Endothelial cell of umbilical vein (primary cell): ENCODE results near the gene P2RY13. TPM values are rescaled to one million over a fixed set of nuclear protein-coding genes. Genes with fewer than 3 reads are reported as not detected.

ENCODE experiments used
- BruUV-seq: library from RNA; stranded (reverse); fragments of 400-500 nt; replicated peaks from 2 replicates; lab custom pipeline; 2021; lab: Mats Ljungman, UMichigan
- CTCF ChIA-PET: fragments of 300-600, 350-600 bp; sonication (Branson Sonifier 250); formaldehyde crosslinking; loops from one replicate; lab custom pipeline; 2021; ENCODE audit warnings: antibody characterized with exemption, inconsistent platforms; lab: Charles Lee
- POLR2A ChIA-PET: fragments of 300-600, 350-600 bp; sonication (Branson Sonifier 250); formaldehyde crosslinking; loops from one replicate; lab custom pipeline; 2021; ENCODE audit warnings: antibody characterized with exemption, inconsistent platforms; lab: Charles Lee
- DNase-seq: peaks from one replicate; pipeline ENCODE4 v3.0.0-alpha.2; 2011; ENCODE audit warnings: low read depth, low spot score
- FAIRE-seq: peaks from 2 replicates; lab custom pipeline; 2011; peaks lifted over from hg19 to GRCh38; lab: Jason Lieb, UNC
- H2AFZ ChIP-seq: 2 replicates; pipeline ENCODE4 v1.6.0; 2012; ENCODE audit warnings: low read depth, low read length, control low read depth, inconsistent platforms
- H3K27ac ChIP-seq: 2 replicates; pipeline ENCODE4 v1.5.1; 2011; ENCODE audit warnings: low read depth, mild to moderate bottlenecking, control low read depth, low read length, moderate library complexity; ENCODE audit not compliant: insufficient read depth
- H3K27me3 ChIP-seq, 2 experiments: 2 replicates each; pipeline versions ENCODE4 v1.6.0 to v1.6.1; 2011; ENCODE audit warnings: low read length in 2 of 2, mixed read lengths in 1 of 2; ENCODE audit not compliant: control insufficient read depth in 2 of 2, insufficient read depth in 2 of 2
- H3K36me3 ChIP-seq, 2 experiments: 2 replicates in 1 of 2; 3 replicates in 1 of 2; pipeline ENCODE4 v1.5.1; 2011; ENCODE audit warnings: low read length in 2 of 2, mild to moderate bottlenecking in 1 of 2, moderate library complexity in 1 of 2; ENCODE audit not compliant: control insufficient read depth in 2 of 2, insufficient read depth in 2 of 2; ENCODE audit errors: extremely low read depth in 1 of 2
- H3K4me1 ChIP-seq: 3 replicates; pipeline ENCODE4 v1.5.1; 2011; ENCODE audit warnings: mild to moderate bottlenecking, low read length; ENCODE audit not compliant: control insufficient read depth, insufficient read depth; ENCODE audit errors: extremely low read depth
- H3K4me2 ChIP-seq: 2 replicates; pipeline ENCODE4 v1.6.1; 2011; ENCODE audit warnings: low read length, control low read depth, mixed read lengths; ENCODE audit not compliant: insufficient read depth
- H3K4me3 ChIP-seq, 3 experiments: fragments of 200-600 bp in 1 of 3; sonication (generic), shearing (Covaris generic) in 1 of 3; replicated peaks in 1 of 3; 2 replicates each; pipeline ENCODE4 v1.5.1; 2011 to 2016; ENCODE audit warnings: control low read depth in 3 of 3, low read length in 3 of 3, mild to moderate bottlenecking in 2 of 3, inconsistent platforms in 1 of 3, low read depth in 1 of 3, moderate library complexity in 1 of 3; ENCODE audit not compliant: insufficient read depth in 1 of 3
- H3K79me2 ChIP-seq: 2 replicates; pipeline ENCODE4 v1.6.0; 2012; ENCODE audit warnings: low read length, inconsistent platforms; ENCODE audit not compliant: control insufficient read depth, insufficient read depth
- H3K9ac ChIP-seq: replicated peaks from 2 replicates; pipeline ENCODE3; 2011; ENCODE audit warnings: low read length, control low read depth; ENCODE audit not compliant: insufficient read depth; ENCODE audit errors: extremely low read depth
- H3K9me1 ChIP-seq: replicated peaks from 3 replicates; pipeline ENCODE4 v1.6.0; 2011; ENCODE audit warnings: mild to moderate bottlenecking, low read length; ENCODE audit not compliant: control insufficient read depth, insufficient read depth; ENCODE audit errors: extremely low read depth
- H3K9me3 ChIP-seq: replicated peaks from 2 replicates; pipeline ENCODE4 v1.5.1; 2012; ENCODE audit warnings: low read length, inconsistent platforms; ENCODE audit not compliant: control insufficient read depth, insufficient read depth
- H4K20me1 ChIP-seq: replicated peaks from 2 replicates; pipeline ENCODE3; 2011; ENCODE audit warnings: mild to moderate bottlenecking, low read length; ENCODE audit not compliant: control insufficient read depth, insufficient read depth; ENCODE audit errors: extremely low read depth
- EZH2 ChIP-seq: IDR thresholded peaks from 2 replicates; pipeline ENCODE4 v1.6.1; 2012; ENCODE audit warnings: borderline replicate concordance, low read depth, mild to moderate bottlenecking, moderate library complexity, low read length, inconsistent platforms; ENCODE audit not compliant: severe bottlenecking
- FOS ChIP-seq: IDR thresholded peaks from 2 replicates; pipeline ENCODE4 v1.6.1; 2011; ENCODE audit warnings: mild to moderate bottlenecking, low read length, moderate library complexity, borderline replicate concordance; ENCODE audit not compliant: insufficient read depth
- GATA2 ChIP-seq: IDR thresholded peaks from 2 replicates; pipeline ENCODE4 v1.7.0; 2011; ENCODE audit warnings: low read depth, mild to moderate bottlenecking, moderate library complexity, mixed read lengths, low read length; ENCODE audit not compliant: insufficient read length, insufficient read depth
- JUN ChIP-seq: IDR thresholded peaks from 2 replicates; pipeline ENCODE4 v1.6.1; 2011; ENCODE audit warnings: borderline replicate concordance, low read depth; ENCODE audit not compliant: insufficient read length, insufficient read depth
- MAX ChIP-seq: IDR thresholded peaks from 2 replicates; pipeline ENCODE4 v1.6.1; 2011; ENCODE audit not compliant: insufficient read depth, insufficient read length
- MYC ChIP-seq: IDR thresholded peaks from one replicate; pipeline ENCODE4 v1.6.1; 2011; ENCODE audit warnings: mild to moderate bottlenecking, low read depth, low read length
- POLR2A ChIP-seq: IDR thresholded peaks from 2 replicates; pipeline ENCODE4 v1.6.1; 2012; ENCODE audit warnings: low read depth, mild to moderate bottlenecking, control low read depth, low read length
- POLR2AphosphoS5 ChIP-seq: IDR thresholded peaks from 2 replicates; pipeline ENCODE4 v1.6.1; 2012; ENCODE audit warnings: low read depth, mild to moderate bottlenecking, control low read depth, low read length, moderate library complexity; ENCODE audit not compliant: insufficient read depth
- dilution Hi-C: fragments of 300-500 bp; cut with MboI; formaldehyde crosslinking; loops from one replicate; pipeline ENCODE4 v1.15.0; 2019; ENCODE audit warnings: low sequenced_read_pairs; ENCODE audit not compliant: extremely low pct_ligation_motif_present
- intact Hi-C: fragments of 100-400 bp; cut with micrococcal nuclease; formaldehyde crosslinking; loops from one replicate; pipeline ENCODE4 v1.10.0; 2022
- polyA plus RNA-seq, 4 experiments: library from polyadenylated mRNA; depleted of rRNA in 3 of 4; stranded (reverse) in 3 of 4; unstranded in 1 of 4; fragments of >200 nt; gene quantifications; 2 replicates each; pipeline versions ENCODE4 v1.2.1 to v1.2.3, GENCODE V29; 2011 to 2012; ENCODE audit warnings: missing spikeins in 1 of 4
- total RNA-seq: library from RNA; stranded (reverse); gene quantifications from 2 replicates; pipeline ENCODE4 v1.2.3, GENCODE V29; 2021
- TF ChIP-seq, protein P1 (sequence below), 2 donors: IDR thresholded peaks; 1 replicate in 1 of 2; 2 replicates in 1 of 2; pipeline ENCODE4 v1.5.1; 2011; ENCODE audit warnings: low read length in 2 of 2, mild to moderate bottlenecking in 2 of 2, moderate library complexity in 2 of 2, control low read depth in 1 of 2, inconsistent platforms in 1 of 2, low read depth in 1 of 2; ENCODE audit not compliant: insufficient read depth in 1 of 2; ENCODE audit errors: extremely low read depth in 1 of 2

P2RY13 gene
- total and polyA plus RNA-seq, 2 donors (not counting 3 experiments of a cell fraction or from before 2014, with no cell fraction given): not detected

- intact Hi-C loops (no loop called here), dilution Hi-C loops (no loop called here)
- Histone ChIP-seq H2AFZ (no peak within 1 kb of the TSS), H3K27ac (no peak within 1 kb of the TSS), H3K4me1 (no peaks in the 10 kb centered on the region), H3K36me3 (no peaks in the 10 kb centered on the region), H3K9me1 (no peaks in the 10 kb centered on the region), H3K9me3 (no peaks in the 10 kb centered on the region), H3K79me2 (no peaks in the 10 kb centered on the region), H3K4me3 (no peak within 1 kb of the TSS), H3K9ac (no peak within 1 kb of the TSS), H3K27me3 (peaks cover 0 to 4% of the 10 kb centered on the region in 2 experiments), H3K4me2 (no peak within 1 kb of the TSS), H4K20me1 (no peaks in the 10 kb centered on the region)
- POLR2A ChIA-PET: no interaction called here
- DNase-seq (no peak), FAIRE-seq (no peak)
- TF ChIP-seq, protein P1, sequence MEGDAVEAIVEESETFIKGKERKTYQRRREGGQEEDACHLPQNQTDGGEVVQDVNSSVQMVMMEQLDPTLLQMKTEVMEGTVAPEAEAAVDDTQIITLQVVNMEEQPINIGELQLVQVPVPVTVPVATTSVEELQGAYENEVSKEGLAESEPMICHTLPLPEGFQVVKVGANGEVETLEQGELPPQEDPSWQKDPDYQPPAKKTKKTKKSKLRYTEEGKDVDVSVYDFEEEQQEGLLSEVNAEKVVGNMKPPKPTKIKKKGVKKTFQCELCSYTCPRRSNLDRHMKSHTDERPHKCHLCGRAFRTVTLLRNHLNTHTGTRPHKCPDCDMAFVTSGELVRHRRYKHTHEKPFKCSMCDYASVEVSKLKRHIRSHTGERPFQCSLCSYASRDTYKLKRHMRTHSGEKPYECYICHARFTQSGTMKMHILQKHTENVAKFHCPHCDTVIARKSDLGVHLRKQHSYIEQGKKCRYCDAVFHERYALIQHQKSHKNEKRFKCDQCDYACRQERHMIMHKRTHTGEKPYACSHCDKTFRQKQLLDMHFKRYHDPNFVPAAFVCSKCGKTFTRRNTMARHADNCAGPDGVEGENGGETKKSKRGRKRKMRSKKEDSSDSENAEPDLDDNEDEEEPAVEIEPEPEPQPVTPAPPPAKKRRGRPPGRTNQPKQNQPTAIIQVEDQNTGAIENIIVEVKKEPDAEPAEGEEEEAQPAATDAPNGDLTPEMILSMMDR (IDR thresholded peaks at IDR 0.05; ENCODE audit: extremely low read depth in 1 of 2, insufficient read depth in 1 of 2, low read depth in 1 of 2, low read length in 2 of 2): no peak
- CTCF ChIA-PET: interaction anchor here (0.7 to 10.8 kb wide), 6 partner anchors 27 to 1246 kb away, joined by 3 to 98 read pairs (median 4); no protein-coding TSS in a partner anchor
- BruUV-seq: no TSS peak
These were observed 51.1 kb downstream of the P2RY13 start, which contains the start of gene P2RY14 for GRCh38 chr3:151278230-151278629. Gene P2RY14 (minus strand): TSS chr3:151278542. CDS start chr3:151214316, 64,226 bp downstream.

DNA sequence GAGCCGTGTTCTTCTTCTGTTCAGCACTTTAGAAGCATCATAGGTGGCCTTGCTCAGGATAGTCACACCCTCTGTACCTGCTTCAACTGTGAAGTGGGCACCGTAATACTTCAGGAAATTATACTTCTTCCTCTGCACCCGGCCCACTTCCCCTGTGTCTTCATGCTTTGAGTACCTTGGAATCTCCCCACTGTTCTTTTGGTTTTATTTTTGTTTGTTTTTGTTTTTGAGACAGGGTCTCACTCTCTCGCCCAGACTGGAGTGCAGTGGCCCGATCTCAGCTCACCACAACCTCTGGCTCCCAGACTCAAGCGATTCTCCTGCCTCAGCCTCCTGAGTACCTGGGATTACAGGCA is 52.7 kb downstream of the P2RY13 start:
- no peaks in the 10 kb centered on the region for H3K9me1 ChIP-seq
- peaks cover 0 to 4% of the 10 kb centered on the region in 2 experiments for H3K27me3 ChIP-seq
- H3K4me1 ChIP-seq: no peaks in the 10 kb centered on the region
- no peaks in the 10 kb centered on the region for H3K36me3 ChIP-seq
- no TSS peak for BruUV-seq
- POLR2A ChIA-PET: interaction anchor here (0.7 kb wide), 1 partner anchor 16 kb away, joined by 3 read pairs; no protein-coding TSS in a partner anchor
- DNase-seq: no peak
- H3K4me3 ChIP-seq: no peak overlapping the region
- H3K9ac ChIP-seq: no peak overlapping the region
- TF ChIP-seq MAX (no peak), GATA2 (no peak), FOS (no peak), JUN (no peak), MYC (no peak), POLR2A (no peak), POLR2AphosphoS5 (no peak), EZH2 (no peak)
- TF ChIP-seq, protein P1 (IDR thresholded peaks at IDR 0.05; ENCODE audit: extremely low read depth in 1 of 2, insufficient read depth in 1 of 2, low read depth in 1 of 2, low read length in 2 of 2): no peak
- no peaks in the 10 kb centered on the region for H4K20me1 ChIP-seq
- H3K79me2 ChIP-seq: no peaks in the 10 kb centered on the region
- intact Hi-C loops: no loop called here
- no peak overlapping the region for H3K27ac ChIP-seq
- dilution Hi-C loops: no loop called here
- H2AFZ ChIP-seq: no peak overlapping the region
- H3K4me2 ChIP-seq: no peak overlapping the region
- CTCF ChIA-PET: interaction anchor here (1.1 to 10.8 kb wide), 2 partner anchors 12 to 109 kb away, joined by 3 to 98 read pairs; no protein-coding TSS in a partner anchor
- FAIRE-seq: no peak
- H3K9me3 ChIP-seq: no peaks in the 10 kb centered on the region
